AG04449 (cell line): ENCODE results near the gene CRLF1.

Experiments
- CTCF ChIA-PET: fragments of 350-600 bp; formaldehyde crosslinking; extraction: SDS; loops from one replicate; lab custom pipeline; 2021; ENCODE audit warnings: antibody characterized with exemption; lab: Yijun Ruan, JAX
- POLR2A ChIA-PET: fragments of 400-600, 350-600 bp; formaldehyde crosslinking; extraction: SDS; loops from one replicate; lab custom pipeline; 2020; ENCODE audit warnings: antibody characterized with exemption, inconsistent platforms; lab: Yijun Ruan, JAX
- DNase-seq: peaks from one replicate; pipeline ENCODE4 v3.0.0-alpha.2; 2010; ENCODE audit warnings: low read depth, low spot score
- H3K4me3 ChIP-seq: 2 replicates; pipeline ENCODE4 v1.5.1; 2011; ENCODE audit warnings: low read depth, mild to moderate bottlenecking, control low read depth, low read length
- CTCF ChIP-seq: IDR thresholded peaks from one replicate; pipeline ENCODE4 v1.5.1; 2011; ENCODE audit warnings: mild to moderate bottlenecking, moderate library complexity, low read length, control low read depth, inconsistent platforms; ENCODE audit not compliant: insufficient read depth; ENCODE audit errors: missing control alignments

Gene CRLF1

GRCh38 chr19:18562086-18562485, 44.5 kb downstream of the CRLF1 start:
- ChIA-PET CTCF (no interaction called here), POLR2A (no interaction called here)
- no peak for DNase-seq
- H3K4me3 ChIP-seq, result no peak overlapping the region
- no peak for TF ChIP-seq CTCF

- CTCF ChIA-PET, result interaction anchor here (1.2 to 1.7 kb wide), 2 partner anchors 90 to 109 kb away, joined by 3 to 4 read pairs; no protein-coding TSS in a partner anchor
- POLR2A ChIA-PET, result interaction anchor here (1.9 to 2.7 kb wide), 2 partner anchors 12 to 38 kb away, joined by 8 to 17 read pairs; partner anchors contain the start of genes ELL and UBA52
- H3K4me3 ChIP-seq, result no peak overlapping the region
- no peak for DNase-seq
- TF ChIP-seq CTCF, result no peak
Observed at GRCh38 chr19:18559685-18560084, 46.9 kb downstream of the CRLF1 start.

- CTCF ChIA-PET, result interaction anchor here (0.8 to 2.0 kb wide), 7 partner anchors 89 to 296 kb away, joined by 3 to 11 read pairs (median 3); no protein-coding TSS in a partner anchor
- no peak for TF ChIP-seq CTCF
- no peak for DNase-seq
- peak overlapping the region; percentile 91 for H3K4me3 ChIP-seq
- POLR2A ChIA-PET, result interaction anchor here (0.6 to 2.7 kb wide), 9 partner anchors 13 to 401 kb away, joined by 3 to 17 read pairs (median 5); partner anchors contain the start of genes DDX49, ELL, FKBP8 and JUND
Observed at GRCh38 chr19:18558604-18559003, 48.0 kb downstream of the CRLF1 start.

- DNase-seq, result no peak
- CTCF ChIA-PET, result interaction anchor here (0.8 to 2.0 kb wide), 7 partner anchors 14 to 296 kb away, joined by 3 to 11 read pairs (median 4); no protein-coding TSS in a partner anchor
- POLR2A ChIA-PET, result interaction anchor here (0.6 to 2.7 kb wide), 10 partner anchors 14 to 401 kb away, joined by 3 to 17 read pairs (median 4); partner anchors contain the start of genes DDX49, ELL, FKBP8 and JUND
- H3K4me3 ChIP-seq, result peak overlapping the region; percentile 91
- TF ChIP-seq CTCF, result no peak
Observed at GRCh38 chr19:18558202-18558555, 48.4 kb downstream of the CRLF1 start.

GRCh38 chr19:18557411-18558201, 49.0 kb downstream of the CRLF1 start, which contains the start of gene KXD1:
Gene KXD1, plus strand, starts transcription at chr19:18557870. Its CDS starts 4,187 bp downstream, at chr19:18562057.
- POLR2A ChIA-PET, result interaction anchor here (0.6 to 2.7 kb wide), 11 partner anchors 12 to 402 kb away, joined by 3 to 17 read pairs (median 4); partner anchors contain the start of genes DDX49, ELL, FKBP8 and JUND
- CTCF ChIA-PET, result interaction anchor here (0.6 to 2.0 kb wide), 7 partner anchors 13 to 290 kb away, joined by 3 to 11 read pairs (median 3); no protein-coding TSS in a partner anchor
- DNase-seq, result peak; percentile 92
- no peak for TF ChIP-seq CTCF
- H3K4me3 ChIP-seq, result peak within 1 kb of the TSS; percentile 91

GRCh38 chr19:18551631-18552030, 55.0 kb downstream of the CRLF1 start:
- no peak for DNase-seq
- POLR2A ChIA-PET, result no interaction called here
- TF ChIP-seq CTCF, result no peak
- CTCF ChIA-PET, result interaction anchor here (0.9 to 1.6 kb wide), 6 partner anchors 9 to 295 kb away, joined by 3 to 6 read pairs (median 3); no protein-coding TSS in a partner anchor
- no peak overlapping the region for H3K4me3 ChIP-seq
